HG02884 (cell line): ENCODE data around the gene CHIC2.

Experiments
- ATAC-seq: cut with Tn5 transposase; IDR thresholded peaks from one replicate; pipeline ENCODE4 v1.9.1; 2021; ENCODE audit warnings: mild to moderate bottlenecking, moderate library complexity; ENCODE audit not compliant: unreplicated experiment

The CHIC2 gene

GRCh38 chr4:54014666-54015160, 49.7 kb downstream of the CHIC2 start:
- no peak for ATAC-seq

GRCh38 chr4:54011201-54011600, 53.2 kb downstream of the CHIC2 start:
- ATAC-seq, result no peak

- no peak for ATAC-seq
Observed at GRCh38 chr4:54006755-54007154, 57.6 kb downstream of the CHIC2 start.

GRCh38 chr4:54005475-54005874, 58.9 kb downstream of the CHIC2 start:
- no peak for ATAC-seq

DNA sequence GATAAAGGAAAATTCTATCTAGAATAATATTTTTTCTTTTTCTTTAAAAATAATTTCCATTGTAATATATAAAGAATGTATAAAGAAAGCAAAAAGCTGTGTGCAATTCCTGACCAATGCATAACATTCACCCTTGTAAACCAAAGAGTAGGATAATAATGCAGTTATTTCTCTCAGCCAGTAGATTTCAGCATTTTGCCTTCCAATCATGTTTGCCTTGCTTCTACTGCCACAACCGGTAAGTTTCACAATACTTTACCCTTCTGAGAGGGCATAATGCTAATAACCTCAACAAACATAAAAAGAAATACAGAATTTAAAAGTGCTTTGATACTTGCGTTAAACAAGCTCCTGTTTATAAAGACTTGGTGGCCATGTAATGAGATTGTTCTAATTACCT, 59.9 kb downstream of the CHIC2 start:
- ATAC-seq, result no peak

DNA sequence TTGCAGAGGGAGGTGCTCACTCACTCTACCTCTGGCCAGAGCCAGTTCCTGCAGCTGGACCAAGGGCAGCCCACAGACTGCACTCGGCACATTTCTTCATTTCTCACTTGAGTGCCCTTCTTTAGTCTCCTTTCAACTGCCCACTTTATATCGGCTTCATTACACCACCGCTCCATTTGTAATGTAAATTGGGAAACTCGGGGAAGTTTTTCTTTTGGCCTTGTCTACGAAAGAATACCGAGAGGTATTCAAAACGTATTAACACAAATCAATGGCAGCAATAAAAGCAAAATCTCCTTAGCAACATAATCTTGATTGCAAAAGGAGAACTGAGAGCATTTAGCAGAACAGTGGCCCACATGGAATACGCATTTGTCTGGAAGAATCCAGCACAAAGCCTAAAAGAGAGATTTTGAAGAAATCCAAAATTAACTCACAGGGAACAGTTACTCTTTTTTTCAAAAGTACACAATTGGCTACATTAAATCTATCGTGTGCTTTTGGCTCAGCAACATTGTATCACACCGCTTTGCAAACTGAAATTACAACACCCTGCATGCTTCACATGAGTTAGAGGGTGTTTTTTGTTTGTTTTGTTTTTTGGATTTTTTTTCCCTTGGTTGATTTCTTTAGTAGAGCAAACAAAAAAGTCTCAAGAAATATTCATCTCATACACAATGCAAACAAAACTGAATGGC, 62.6 kb downstream of the CHIC2 start:
- no peak for ATAC-seq

DNA sequence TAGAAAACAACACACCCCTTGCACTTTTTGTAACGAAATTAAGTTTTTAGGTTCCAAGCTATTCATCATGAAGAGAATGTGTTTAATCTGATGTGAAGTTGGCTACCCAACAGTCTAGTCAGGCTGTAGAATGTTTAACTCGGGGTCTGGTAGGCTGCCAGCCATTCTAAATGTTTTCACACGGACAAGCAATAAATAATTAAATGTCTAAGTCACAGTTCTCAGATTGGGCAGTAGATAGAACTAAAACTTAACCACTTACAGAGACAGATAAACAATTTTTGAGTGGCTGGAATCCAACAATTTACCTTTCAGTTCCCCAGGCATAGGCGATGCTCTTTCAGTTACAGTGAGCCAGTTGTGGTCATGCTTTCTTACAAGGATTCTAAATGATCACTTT, 66.5 kb downstream of the CHIC2 start:
- ATAC-seq, result no peak

GRCh38 chr4:53994382-53995102, 69.9 kb downstream of the CHIC2 start:
- no peak for ATAC-seq

GRCh38 chr4:53992785-53993184, 71.6 kb downstream of the CHIC2 start:
- ATAC-seq, result no peak

DNA sequence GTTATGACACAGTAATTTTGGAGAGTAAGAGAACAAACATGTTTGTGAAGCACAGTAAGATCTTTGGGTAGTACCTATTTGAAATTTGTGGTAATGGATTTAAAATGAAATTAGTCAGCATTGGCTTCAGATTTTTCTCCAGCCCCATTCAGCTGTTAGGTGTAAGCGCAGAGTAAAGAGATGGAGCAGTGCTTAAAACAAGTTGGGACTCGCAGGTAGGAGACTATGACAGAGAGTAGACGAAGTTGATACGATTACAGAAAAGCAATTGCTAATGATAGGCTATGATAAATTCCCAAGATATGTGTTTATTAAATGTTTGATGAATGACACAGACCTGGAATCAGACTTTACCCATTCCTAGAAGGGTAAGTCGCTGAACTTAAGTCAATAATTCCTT, 72.6 kb downstream of the CHIC2 start:
- ATAC-seq, result no peak

- ATAC-seq, result no peak
Observed at GRCh38 chr4:53990641-53991040, 73.8 kb downstream of the CHIC2 start.

DNA sequence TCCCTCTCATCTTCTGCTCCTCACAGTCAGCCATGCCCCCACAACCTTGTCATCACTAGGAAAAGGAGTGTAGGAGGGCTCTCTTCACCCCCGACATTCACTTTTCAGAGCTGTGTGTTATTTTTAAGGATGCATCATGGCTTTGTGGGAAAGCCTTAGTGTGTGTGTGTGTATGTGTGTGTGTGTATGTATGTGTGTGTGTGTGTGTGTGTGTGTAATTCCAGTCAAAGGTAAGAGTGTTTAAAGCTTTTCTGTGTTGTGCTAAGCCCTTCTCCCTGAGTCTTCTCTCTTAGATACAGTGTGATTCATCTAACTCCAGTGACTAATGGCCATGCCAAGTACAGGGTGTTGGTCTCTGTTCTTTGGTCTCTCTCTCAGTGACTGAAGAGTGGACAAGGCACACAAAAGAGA, 76.6 kb downstream of the CHIC2 start:
- ATAC-seq, result no peak

- ATAC-seq, result no peak
Observed at GRCh38 chr4:53986062-53986461, 78.3 kb downstream of the CHIC2 start.

DNA sequence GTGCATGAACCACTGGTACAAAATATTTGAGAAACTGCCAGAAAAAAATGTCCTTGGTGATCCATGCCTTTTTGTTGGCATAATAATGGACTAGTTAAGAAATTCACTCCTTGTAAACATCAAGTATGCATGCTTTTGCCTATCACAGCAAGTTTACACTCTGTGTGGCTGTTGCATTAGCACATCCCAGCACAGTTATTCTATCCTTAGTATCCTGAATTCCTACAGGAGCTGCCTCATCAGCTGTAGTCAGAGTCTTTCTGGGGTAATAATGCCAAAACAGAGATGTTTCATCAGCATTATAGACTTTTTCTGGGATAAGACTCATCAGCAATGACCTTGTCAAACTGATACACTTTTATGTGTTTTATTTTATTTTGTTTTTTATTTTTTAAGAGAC, 82.8 kb downstream of the CHIC2 start:
- no peak for ATAC-seq

- ATAC-seq, result no peak
Observed at GRCh38 chr4:53981066-53981465, 83.3 kb downstream of the CHIC2 start.

DNA sequence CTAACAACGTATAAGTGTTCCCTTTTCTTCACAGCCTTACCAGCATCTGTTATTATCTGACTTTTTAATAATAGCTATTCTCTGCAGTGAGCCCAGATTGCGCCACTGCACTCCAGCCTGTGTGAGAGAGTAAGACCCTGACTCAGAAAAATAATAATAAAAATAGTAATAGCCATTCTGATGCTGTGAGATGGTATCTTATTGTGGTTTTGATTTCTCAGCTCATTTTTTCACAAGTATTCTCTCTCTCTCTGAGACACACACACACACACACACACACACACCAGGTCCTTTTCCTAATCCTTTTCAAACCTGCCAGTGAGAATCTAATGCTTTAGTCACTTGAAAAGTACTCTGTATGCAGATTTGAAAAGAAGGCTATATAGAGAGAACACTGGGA, 89.8 kb downstream of the CHIC2 start:
- no peak for ATAC-seq

GRCh38 chr4:53967986-53968385, 96.4 kb downstream of the CHIC2 start:
- no peak for ATAC-seq

DNA sequence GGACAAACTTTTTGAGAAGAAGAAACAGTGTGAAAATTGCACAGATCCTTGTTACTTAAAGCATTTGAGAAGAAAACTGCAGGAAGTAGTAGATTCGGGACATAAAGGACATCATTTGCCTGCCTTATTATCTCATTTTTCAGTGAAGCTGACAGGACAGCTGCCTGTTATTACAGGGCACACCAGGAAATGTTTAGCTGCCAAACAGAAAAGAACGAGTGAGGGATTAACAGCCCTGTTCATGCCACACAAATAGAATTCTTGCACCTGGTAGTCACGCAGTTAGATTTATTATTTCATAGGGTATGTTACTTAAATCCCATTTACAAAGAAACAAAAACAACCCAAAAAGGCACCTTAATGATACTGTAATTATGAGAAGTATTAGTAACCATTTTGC, 100.6 kb downstream of the CHIC2 start:
- ATAC-seq, result no peak

GRCh38 chr4:53963336-53963735, 101.1 kb downstream of the CHIC2 start:
- no peak for ATAC-seq

DNA sequence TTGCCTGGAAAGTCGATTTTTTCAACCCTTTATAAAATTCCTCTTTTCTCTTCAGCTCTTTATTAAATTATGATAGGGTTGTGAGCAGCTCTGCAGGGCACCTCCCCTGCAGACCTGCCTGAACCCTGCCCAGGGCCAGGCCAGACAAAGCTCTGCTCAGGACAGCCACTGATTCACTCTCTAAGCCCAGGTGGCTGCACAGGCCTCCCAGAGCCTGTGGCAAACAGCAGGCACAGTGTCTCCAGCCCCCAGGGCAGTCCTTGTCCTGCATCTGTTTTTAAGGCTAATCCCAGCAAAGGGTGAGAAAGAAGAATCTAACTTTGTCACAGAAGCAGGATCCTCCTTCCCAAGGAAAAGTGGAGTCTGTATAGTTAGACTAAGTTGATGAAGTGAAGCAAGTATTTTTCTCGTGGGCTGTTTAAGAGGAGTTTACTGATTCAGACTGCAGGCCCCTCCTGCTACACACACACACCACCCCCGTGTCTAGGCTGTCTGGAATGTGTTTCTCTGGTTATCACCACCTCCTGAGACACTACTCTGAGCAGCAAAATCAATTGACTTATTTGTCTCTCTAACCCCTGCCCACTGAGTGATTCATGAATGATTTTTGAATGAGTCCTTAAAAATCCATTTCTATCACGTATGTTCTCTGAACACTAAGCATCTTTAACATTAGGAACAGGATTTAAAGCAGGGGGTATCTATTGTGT, 101.7 kb downstream of the CHIC2 start:
- no peak for ATAC-seq

DNA sequence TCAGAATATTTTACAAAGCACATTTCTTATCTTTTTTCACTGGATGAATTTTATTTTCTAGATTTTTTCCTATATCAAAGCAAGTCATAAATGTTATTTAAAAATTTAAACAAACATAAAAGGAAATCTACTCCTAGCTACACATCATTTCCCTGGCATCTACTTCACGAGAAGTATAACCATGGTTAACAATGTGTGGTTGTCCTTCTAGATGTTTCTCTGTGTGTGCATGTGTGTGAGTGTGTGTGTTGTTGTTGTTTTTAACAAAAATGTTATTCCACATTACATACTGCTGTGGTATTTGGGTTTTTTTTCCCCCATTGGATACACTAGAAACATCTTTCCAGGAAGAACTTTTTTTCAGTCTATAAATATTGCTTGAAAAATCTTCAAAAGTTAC, 103.1 kb downstream of the CHIC2 start:
- no peak for ATAC-seq

DNA sequence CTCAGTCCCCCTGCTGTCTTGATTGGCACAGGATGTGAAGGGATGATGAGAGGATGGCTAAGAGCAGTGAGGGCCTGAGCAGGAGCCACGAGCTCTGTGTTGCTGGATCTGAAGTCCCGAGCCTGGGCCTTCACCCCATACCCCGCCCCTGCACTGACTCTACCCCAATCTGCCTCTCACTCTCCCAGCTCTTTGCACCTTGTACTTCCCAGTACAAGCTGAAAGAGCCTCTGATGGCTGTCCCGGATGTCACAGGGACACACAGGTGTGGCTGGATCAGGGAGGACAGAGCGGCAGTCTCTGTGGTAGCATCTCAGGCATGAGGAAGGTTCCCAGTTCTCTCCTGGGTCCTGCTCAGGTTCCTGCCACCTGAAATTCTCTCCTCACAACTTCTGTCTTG, 103.6 kb downstream of the CHIC2 start:
- no peak for ATAC-seq
